T-helper 22 cell (primary cell): ENCODE results near the gene FXYD2.
"Not testable (repeated sequence)": the region's sequence is repeated elsewhere in the genome, so short reads cannot be mapped to it uniquely, and the experiment has no call there.

Experiments used
- DNase-seq: peaks from one replicate; pipeline ENCODE4 v3.0.0-alpha.2; 2020; ENCODE audit warnings: low read depth

FXYD2 gene

GRCh38 chr11:117820071-117820470, 4.5 kb downstream of the FXYD2 start:
- no peak for DNase-seq

- DNase-seq, result no peak
Measured at GRCh38 chr11:117819096-117820040, 5.2 kb downstream of the FXYD2 start.

GRCh38 chr11:117818041-117818873, 6.3 kb downstream of the FXYD2 start:
- DNase-seq, result peak; percentile 59

GRCh38 chr11:117817368-117818040, 7.0 kb downstream of the FXYD2 start:
- DNase-seq, result peak; percentile 47

- DNase-seq, result no peak
Measured at GRCh38 chr11:117816846-117817367, 7.6 kb downstream of the FXYD2 start.

GRCh38 chr11:117816151-117816741, 8.3 kb downstream of the FXYD2 start:
- no peak for DNase-seq

GRCh38 chr11:117815262-117815803, 9.2 kb downstream of the FXYD2 start:
- peak; percentile 66 for DNase-seq

- DNase-seq, result peak; percentile 72
Measured at GRCh38 chr11:117814766-117815261, 9.7 kb downstream of the FXYD2 start.

GRCh38 chr11:117814204-117814765, 10.3 kb downstream of the FXYD2 start:
- DNase-seq, result no peak

- DNase-seq, result not testable (repeated sequence)
Measured at GRCh38 chr11:117810056-117810451, 14.5 kb downstream of the FXYD2 start.

- no peak for DNase-seq
Measured at GRCh38 chr11:117809236-117810055, 15.1 kb downstream of the FXYD2 start.

- no peak for DNase-seq
Measured at GRCh38 chr11:117808784-117809183, 15.8 kb downstream of the FXYD2 start.

GRCh38 chr11:117807482-117808327, 16.8 kb downstream of the FXYD2 start:
- peak; percentile 37 for DNase-seq

- no peak for DNase-seq
Measured at GRCh38 chr11:117806846-117807245, 17.7 kb downstream of the FXYD2 start.

- DNase-seq, result no peak
Measured at GRCh38 chr11:117805045-117805444, 19.5 kb downstream of the FXYD2 start.

- DNase-seq, result no peak
Measured at GRCh38 chr11:117803896-117804295, 20.6 kb downstream of the FXYD2 start.

GRCh38 chr11:117799634-117800033, 24.9 kb downstream of the FXYD2 start:
- DNase-seq, result no peak

- DNase-seq, result no peak
Measured at GRCh38 chr11:117796872-117797529, 27.5 kb downstream of the FXYD2 start, which contains the start of gene DSCAML1. Gene DSCAML1, minus strand, starts transcription at chr11:117797216. Its CDS starts 137 bp downstream, at chr11:117797079.
